Loucy (cell line): ENCODE data around the gene CCT7.

Experiments used
- CTCF ChIP-seq: fragments of 200-600 bp; sonication (generic); conservative IDR thresholded peaks from 2 replicates; pipeline ENCODE4 v1.5.1; 2014; ENCODE audit warnings: mild to moderate bottlenecking, antibody characterized with exemption, low read length
- EZH2phosphoT487 ChIP-seq: fragments of 200-600 bp; IDR thresholded peaks from 2 replicates; pipeline ENCODE4 v1.6.1; 2018; ENCODE audit warnings: antibody characterized with exemption, mild to moderate bottlenecking, moderate library complexity, borderline replicate concordance

- TF ChIP-seq CTCF (no peak), EZH2phosphoT487 (no peak)
Observed at GRCh38 chr2:73250872-73251846, 17.1 kb downstream of the CCT7 start.
